HEK293T (cell line): ENCODE measurements around the gene AXIN1.
"Not testable (repeated sequence)": the region's sequence is repeated elsewhere in the genome, so short reads cannot be mapped to it uniquely, and the experiment has no call there.

ENCODE experiments used
- CTCF ChIA-PET: fragments of 350-600 bp; formaldehyde crosslinking; extraction: SDS; loops from one replicate; lab custom pipeline; 2021; ENCODE audit warnings: antibody characterized with exemption, inconsistent platforms; lab: Yijun Ruan, JAX
- POLR2A ChIA-PET: fragments of 350-600 bp; formaldehyde crosslinking; extraction: SDS; loops from one replicate; lab custom pipeline; 2020; ENCODE audit warnings: antibody characterized with exemption, inconsistent platforms; lab: Yijun Ruan, JAX
- DNase-seq: peaks from one replicate; pipeline ENCODE4 v3.0.0; 2012; ENCODE audit warnings: mixed read lengths; ENCODE audit errors: extremely low spot score
- ARNT ChIP-seq: fragments of 450-650 bp; IDR thresholded peaks from 2 replicates; pipeline ENCODE4 v1.6.1; 2017; ENCODE audit warnings: mild to moderate bottlenecking
- BHLHE40 ChIP-seq: fragments of 450-650 bp; IDR thresholded peaks from 2 replicates; pipeline ENCODE4 v1.6.1; 2016; ENCODE audit warnings: mild to moderate bottlenecking, moderate library complexity, borderline replicate concordance
- CTBP1 ChIP-seq: fragments of 450-650 bp; IDR thresholded peaks from 2 replicates; pipeline ENCODE4 v1.6.1; 2016; ENCODE audit warnings: borderline replicate concordance
- ELF4 ChIP-seq: fragments of 450-650 bp; IDR thresholded peaks from 2 replicates; pipeline ENCODE4 v1.6.1; 2017; ENCODE audit warnings: antibody characterized with exemption
- FOXA1 ChIP-seq: fragments of 450-650 bp; IDR thresholded peaks from 2 replicates; pipeline ENCODE4 v1.6.1; 2016; ENCODE audit warnings: mild to moderate bottlenecking
- FOXK2 ChIP-seq: fragments of 450-650 bp; IDR thresholded peaks from 2 replicates; pipeline ENCODE4 v1.6.1; 2016; ENCODE audit warnings: mild to moderate bottlenecking
- FOXM1 ChIP-seq: fragments of 450-650 bp; IDR thresholded peaks from 2 replicates; pipeline ENCODE4 v1.6.1; 2017; ENCODE audit warnings: mild to moderate bottlenecking, borderline replicate concordance
- HDGF ChIP-seq: fragments of 450-650 bp; IDR thresholded peaks from 2 replicates; pipeline ENCODE4 v1.6.1; 2017; ENCODE audit warnings: antibody characterized with exemption, borderline replicate concordance
- L3MBTL2 ChIP-seq: fragments of 450-650 bp; conservative IDR thresholded peaks from 2 replicates; pipeline ENCODE4 v1.6.1; 2016; ENCODE audit warnings: mild to moderate bottlenecking
- LEF1 ChIP-seq: fragments of 450-650 bp; IDR thresholded peaks from 2 replicates; pipeline ENCODE4 v1.6.1; 2017; ENCODE audit warnings: mild to moderate bottlenecking, borderline replicate concordance
- NFRKB ChIP-seq: fragments of 450-650 bp; IDR thresholded peaks from 2 replicates; pipeline ENCODE4 v1.6.1; 2016; ENCODE audit warnings: mild to moderate bottlenecking, moderate library complexity
- PKNOX1 ChIP-seq: fragments of 450-650 bp; IDR thresholded peaks from 2 replicates; pipeline ENCODE4 v1.6.1; 2016
- SP1 ChIP-seq: fragments of 450-650 bp; IDR thresholded peaks from 2 replicates; pipeline ENCODE4 v1.6.1; 2017
- SUZ12 ChIP-seq: fragments of 450-650 bp; IDR thresholded peaks from 2 replicates; pipeline ENCODE4 v1.6.1; 2016; ENCODE audit warnings: mild to moderate bottlenecking
- TARDBP ChIP-seq: fragments of 450-650 bp; IDR thresholded peaks from 2 replicates; pipeline ENCODE4 v1.6.1; 2016
- ZNF384 ChIP-seq: fragments of 450-650 bp; IDR thresholded peaks from 2 replicates; pipeline ENCODE4 v1.6.1; 2016

Gene AXIN1

GRCh38 chr16:392450-393030, 40.0 kb upstream of the AXIN1 start:
- no peak for DNase-seq
- TF ChIP-seq PKNOX1: no peak
- no peak for TF ChIP-seq CTBP1
- TF ChIP-seq L3MBTL2: no peak
- TF ChIP-seq BHLHE40: no peak
- TF ChIP-seq HDGF: no peak
- TF ChIP-seq TARDBP: no peak
- no peak for TF ChIP-seq SUZ12
- no peak for TF ChIP-seq ELF4
- ChIA-PET POLR2A (interaction anchor here (1.0 to 1.9 kb wide), 2 partner anchors 10 to 95 kb away, joined by 6 to 7 read pairs; no protein-coding TSS in a partner anchor), CTCF (interaction anchor here (1.0 kb wide), 1 partner anchor 103 kb away, joined by 3 read pairs; no protein-coding TSS in a partner anchor)

- peak; percentile 79 for DNase-seq
- CTCF ChIA-PET: interaction anchor here (1.0 kb wide), 1 partner anchor 104 kb away, joined by 3 read pairs; no protein-coding TSS in a partner anchor
- TF ChIP-seq PKNOX1: peak; percentile 35; the same call in 1 of the 2 replicates
- TF ChIP-seq TARDBP: no peak
- TF ChIP-seq SUZ12: no peak
- no peak for TF ChIP-seq HDGF
- no peak for TF ChIP-seq ELF4
- no peak for TF ChIP-seq L3MBTL2
- POLR2A ChIA-PET: interaction anchor here (1.0 to 1.9 kb wide), 2 partner anchors 9 to 96 kb away, joined by 6 to 7 read pairs; no protein-coding TSS in a partner anchor
Observed at GRCh38 chr16:391885-392335, 39.4 kb upstream of the AXIN1 start.

- CTCF ChIA-PET: interaction anchor here (1.0 to 1.2 kb wide), 2 partner anchors 101 to 211 kb away, joined by 3 read pairs; no protein-coding TSS in a partner anchor
Observed at GRCh38 chr16:389352-389751, 36.8 kb upstream of the AXIN1 start.

GRCh38 chr16:387761-388666, 35.5 kb upstream of the AXIN1 start:
- POLR2A ChIA-PET: interaction anchor here (1.7 kb wide), 1 partner anchor 10 kb away, joined by 4 read pairs; no protein-coding TSS in a partner anchor
- CTCF ChIA-PET: not testable (repeated sequence)

More at GRCh38 chr16:389352-389751, 36.8 kb upstream of the AXIN1 start:
- TF ChIP-seq NFRKB (no peak), CTBP1 (no peak), SP1 (no peak), SUZ12 (no peak), FOXA1 (no peak), ELF4 (no peak)
- no peak for DNase-seq
- POLR2A ChIA-PET: interaction anchor here (1.7 kb wide), 1 partner anchor 9 kb away, joined by 4 read pairs; no protein-coding TSS in a partner anchor

GRCh38 chr16:386641-387156, 34.2 kb upstream of the AXIN1 start:
- TF ChIP-seq ZNF384: peak; percentile 97
- TF ChIP-seq PKNOX1: no peak
- no peak for TF ChIP-seq FOXM1
- ChIA-PET POLR2A (no interaction called here), CTCF (interaction anchor here (0.6 to 0.7 kb wide), 3 partner anchors 35 to 113 kb away, joined by 3 to 4 read pairs (median 3); no protein-coding TSS in a partner anchor)
- DNase-seq: no peak

More at GRCh38 chr16:387761-388666, 35.5 kb upstream of the AXIN1 start:
- TF ChIP-seq ZNF384: peak; percentile 59; the same call in 1 of the 2 replicates
- DNase-seq: not testable (repeated sequence)

GRCh38 chr16:383326-384051, 31.0 kb upstream of the AXIN1 start:
- ChIA-PET POLR2A (interaction anchor here (4.0 kb wide), 1 partner anchor 13 kb away, joined by 17 read pairs; the partner anchor contains the start of gene MRPL28), CTCF (no interaction called here)
- DNase-seq: no peak
- TF ChIP-seq ZNF384 (no peak), FOXA1 (no peak), BHLHE40 (no peak), TARDBP (no peak), L3MBTL2 (no peak), ELF4 (no peak), SP1 (no peak), LEF1 (no peak), PKNOX1 (no peak), HDGF (no peak), FOXK2 (no peak), SUZ12 (no peak), ARNT (no peak)
